NCI-H748 (cell line): Measurements from ENCODE around the gene STIP1.
A peak's percentile ranks its signal among the peaks of the same experiment; 100 is the strongest.

Experiments
- DNase-seq: peaks from one replicate; lab custom pipeline; 2025; ENCODE audit not compliant: unreplicated experiment; lab: John Stamatoyannopoulos, UW

STIP1 gene

DNA sequence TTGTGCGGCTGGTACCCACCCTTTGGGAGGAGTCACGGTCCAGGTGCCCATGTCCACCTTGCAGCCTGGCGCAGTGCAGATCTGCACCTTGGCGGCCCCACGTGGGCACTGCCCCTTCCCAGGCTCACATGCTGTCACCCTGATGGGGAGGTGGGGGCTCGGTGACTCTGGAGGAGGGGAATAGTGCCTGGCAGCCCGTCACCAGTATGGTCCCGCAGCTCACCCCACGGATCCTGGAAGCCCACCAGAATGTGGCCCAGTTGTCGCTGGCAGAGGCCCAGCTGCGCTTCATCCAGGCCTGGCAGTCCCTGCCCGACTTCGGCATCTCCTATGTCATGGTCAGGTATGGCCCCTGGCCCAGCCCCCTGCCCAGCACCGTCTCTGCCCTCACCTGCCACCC lies 34.8 kb downstream of the STIP1 start:
- no peak for DNase-seq

DNA sequence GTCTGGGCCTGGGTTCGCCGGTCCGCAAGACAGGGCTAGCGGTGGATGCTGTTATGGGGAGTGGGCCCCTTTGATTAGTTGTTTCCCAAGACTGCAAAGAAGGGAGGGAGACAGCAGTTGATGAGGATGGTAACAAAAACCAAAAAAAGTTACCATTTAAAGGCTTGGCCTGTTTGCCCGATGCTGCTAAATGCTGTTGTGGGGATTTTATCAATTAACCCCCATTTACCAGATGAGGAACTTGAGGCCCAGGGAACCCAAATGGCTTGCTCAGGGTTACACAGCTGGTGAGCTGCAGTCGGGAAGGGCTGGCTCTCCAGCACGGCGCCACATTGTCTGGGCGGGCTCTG lies 36.7 kb downstream of the STIP1 start:
- DNase-seq, result peak; percentile 32

DNA sequence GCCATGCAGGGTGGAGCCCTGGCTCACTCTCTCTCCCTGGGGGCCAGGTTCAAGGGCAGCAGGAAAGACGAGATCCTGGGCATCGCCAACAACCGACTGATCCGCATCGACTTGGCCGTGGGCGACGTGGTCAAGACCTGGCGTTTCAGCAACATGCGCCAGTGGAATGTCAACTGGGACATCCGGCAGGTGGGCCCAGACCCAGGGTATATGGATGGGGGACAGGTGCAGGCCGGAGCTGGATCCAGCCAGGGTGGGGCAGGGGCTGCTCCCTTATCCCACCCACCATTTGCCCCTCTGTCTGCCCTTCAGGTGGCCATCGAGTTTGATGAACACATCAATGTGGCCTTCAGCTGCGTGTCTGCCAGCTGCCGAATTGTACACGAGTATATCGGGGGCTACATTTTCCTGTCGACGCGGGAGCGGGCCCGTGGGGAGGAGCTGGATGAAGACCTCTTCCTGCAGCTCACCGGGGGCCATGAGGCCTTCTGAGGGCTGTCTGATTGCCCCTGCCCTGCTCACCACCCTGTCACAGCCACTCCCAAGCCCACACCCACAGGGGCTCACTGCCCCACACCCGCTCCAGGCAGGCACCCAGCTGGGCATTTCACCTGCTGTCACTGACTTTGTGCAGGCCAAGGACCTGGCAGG lies 37.2 kb downstream of the STIP1 start:
- DNase-seq, result no peak

DNA sequence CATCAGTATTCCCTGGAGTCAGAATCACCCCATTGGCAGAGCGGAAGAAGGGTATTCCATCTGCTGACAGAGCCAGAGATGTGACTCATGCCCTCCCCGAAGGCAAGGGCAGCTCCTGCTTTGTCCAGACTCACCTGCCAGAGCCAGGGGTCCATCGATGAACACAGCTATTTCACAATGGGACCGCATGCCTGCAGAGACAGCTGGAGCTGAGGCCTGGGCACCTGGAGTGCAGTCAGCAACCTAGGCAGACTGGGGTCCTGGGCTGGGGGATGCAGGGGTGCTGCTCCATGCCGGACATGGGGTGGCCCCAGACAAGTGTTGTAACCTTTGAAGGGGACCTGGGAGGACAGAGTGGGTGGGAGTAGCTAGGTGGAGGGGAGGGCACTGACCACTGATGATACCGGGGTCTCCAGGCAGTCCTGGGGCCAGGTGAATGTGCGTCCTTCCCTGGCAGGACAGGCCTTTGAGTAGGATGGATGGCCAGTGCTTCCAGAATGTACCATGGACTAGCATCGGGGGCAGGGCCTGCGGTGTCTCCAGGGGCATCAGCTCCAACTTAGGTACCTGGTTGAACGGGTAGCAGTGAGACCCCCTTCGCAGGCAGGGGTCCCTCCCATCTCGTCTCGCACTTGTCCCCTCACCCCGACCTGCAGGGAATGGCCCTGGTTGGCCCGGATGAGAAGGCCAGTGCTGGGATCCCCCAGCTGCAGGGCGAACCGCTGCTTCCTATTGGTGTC lies 38.4 kb downstream of the STIP1 start:
- DNase-seq, result no peak

DNA sequence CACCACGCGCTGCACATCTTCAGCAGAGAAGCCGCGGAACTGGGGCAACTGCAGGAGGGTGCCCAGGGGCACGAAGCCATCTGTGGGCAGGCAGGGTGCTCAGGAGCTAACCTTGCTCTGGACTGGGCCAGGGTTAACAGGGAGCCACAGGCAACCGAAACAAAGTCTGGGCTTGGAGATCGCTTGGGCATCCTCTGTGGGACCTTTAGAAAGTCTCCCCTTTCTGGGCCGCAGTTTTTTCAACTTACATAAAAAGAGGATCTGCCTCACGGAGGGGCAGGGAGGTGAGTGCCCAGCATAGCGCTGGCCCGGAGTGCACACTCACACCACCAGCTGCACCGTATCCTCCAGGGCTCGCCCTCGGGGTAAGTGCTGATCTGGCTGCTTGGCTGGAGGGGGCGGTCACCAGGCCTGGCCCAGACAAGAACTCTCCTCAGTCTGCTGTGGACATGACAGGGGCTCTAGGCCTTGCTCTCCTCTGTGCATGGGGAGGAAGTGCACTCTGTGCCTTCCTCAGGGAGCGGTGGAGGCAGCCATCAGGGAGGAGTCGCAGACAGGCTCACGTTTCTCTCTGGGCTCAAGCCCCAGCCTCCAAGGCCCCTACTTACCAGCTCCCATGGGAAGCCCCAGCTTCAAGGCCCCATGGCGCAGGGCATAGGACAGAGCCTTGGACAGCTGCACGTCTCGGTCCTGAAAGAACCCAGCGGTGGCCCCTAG lies 39.1 kb downstream of the STIP1 start:
- no peak for DNase-seq

DNA sequence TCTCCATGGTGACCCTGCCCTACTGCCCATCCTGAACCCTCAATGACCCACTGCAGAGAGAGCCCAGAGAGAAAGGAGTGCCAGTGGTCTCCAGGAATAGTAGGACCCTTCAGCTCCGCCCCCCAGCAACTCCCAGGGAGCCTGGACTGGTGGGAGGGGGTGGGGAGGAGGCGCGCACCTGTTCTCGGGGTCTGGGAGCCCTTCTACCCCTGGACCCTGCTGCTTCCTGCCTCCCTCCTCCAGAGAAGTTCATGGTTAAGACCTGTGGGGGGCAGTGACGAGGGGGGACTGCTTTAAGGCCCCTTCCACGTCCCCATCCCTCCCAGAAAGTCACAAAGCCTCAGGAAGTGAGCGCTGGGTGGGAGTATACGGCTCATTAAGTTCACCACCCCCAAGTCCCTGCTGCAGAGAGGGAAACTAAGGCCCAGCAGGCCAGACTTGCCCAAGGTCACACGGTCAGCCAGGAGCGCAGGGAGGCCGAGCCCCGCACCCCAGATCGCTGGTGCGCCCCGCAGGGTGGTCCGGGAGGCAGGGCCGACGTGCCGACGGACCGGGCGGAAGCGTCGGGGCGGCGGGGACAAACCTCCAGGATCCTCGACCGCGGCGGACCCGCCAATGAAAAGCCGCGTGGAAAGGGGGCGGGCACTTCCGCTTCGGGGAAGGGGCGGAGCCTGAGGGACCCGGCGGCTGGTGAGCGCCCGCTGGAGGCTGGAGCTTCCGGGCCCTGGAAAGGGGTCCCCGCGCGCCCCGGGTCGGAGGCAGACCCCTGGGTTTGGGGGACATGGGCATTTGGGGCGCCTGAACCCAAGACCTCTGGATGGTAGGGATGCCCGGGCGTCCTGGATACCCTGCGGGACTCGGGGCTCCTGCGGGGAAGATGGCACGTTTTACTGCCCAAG lies 39.9 kb downstream of the STIP1 start, which contains the start of the genes NUDT22 and TRPT1:
Gene NUDT22 (plus strand): TSS at position 667 of the 899 bp plus-strand sequence. CDS start 379 bp downstream, outside the sequence.
Gene TRPT1 (minus strand): TSS at position 579 of the 899 bp plus-strand sequence. CDS start 326 bp downstream, at position 253.
- DNase-seq, result peak; percentile 89

DNA sequence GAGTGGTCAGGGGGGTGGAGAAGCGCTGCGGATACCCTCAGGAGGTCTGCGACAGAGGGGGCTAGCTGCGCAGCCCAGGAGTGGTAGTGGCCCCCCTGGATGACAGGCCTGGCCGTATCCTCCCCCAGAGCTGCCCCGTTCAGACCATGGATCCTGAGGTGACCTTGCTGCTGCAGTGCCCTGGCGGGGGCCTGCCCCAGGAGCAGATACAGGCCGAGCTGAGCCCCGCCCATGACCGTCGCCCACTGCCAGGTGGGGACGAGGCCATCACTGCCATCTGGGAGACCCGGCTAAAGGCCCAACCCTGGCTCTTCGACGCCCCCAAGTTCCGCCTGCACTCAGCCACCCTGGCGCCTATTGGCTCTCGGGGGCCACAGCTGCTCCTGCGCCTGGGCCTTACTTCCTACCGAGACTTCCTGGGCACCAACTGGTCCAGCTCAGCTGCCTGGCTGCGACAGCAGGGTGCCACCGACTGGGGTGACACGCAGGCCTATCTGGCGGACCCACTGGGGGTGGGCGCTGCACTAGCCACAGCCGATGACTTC lies 40.6 kb downstream of the STIP1 start:
- DNase-seq, result peak; percentile 64

DNA sequence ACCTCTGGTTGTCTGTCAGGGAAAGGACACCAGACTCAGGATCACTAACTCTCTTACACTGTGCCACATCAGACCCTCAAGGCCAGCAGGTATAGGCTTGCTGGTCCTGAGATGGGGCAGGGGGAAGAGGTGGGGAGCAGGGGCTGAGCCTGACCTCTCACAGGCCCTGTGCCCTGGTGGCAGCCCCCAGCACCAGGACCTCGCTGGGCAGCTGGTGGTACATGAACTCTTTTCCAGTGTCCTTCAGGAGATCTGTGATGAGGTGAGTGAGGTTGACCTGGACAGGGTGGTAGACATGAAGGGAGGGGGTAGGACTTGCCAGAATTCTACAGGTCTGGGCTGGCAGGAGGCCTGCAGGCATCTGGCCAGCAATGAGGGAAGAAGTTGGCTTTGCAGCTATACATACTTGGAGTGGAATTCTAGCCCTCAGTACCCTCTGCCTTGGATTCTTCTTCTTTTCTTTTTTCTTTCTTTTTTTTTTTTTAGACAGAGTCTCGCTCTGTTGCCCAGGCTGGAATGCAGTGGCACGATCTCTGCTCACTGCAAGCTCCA lies 41.5 kb downstream of the STIP1 start:
- DNase-seq, result no peak

DNA sequence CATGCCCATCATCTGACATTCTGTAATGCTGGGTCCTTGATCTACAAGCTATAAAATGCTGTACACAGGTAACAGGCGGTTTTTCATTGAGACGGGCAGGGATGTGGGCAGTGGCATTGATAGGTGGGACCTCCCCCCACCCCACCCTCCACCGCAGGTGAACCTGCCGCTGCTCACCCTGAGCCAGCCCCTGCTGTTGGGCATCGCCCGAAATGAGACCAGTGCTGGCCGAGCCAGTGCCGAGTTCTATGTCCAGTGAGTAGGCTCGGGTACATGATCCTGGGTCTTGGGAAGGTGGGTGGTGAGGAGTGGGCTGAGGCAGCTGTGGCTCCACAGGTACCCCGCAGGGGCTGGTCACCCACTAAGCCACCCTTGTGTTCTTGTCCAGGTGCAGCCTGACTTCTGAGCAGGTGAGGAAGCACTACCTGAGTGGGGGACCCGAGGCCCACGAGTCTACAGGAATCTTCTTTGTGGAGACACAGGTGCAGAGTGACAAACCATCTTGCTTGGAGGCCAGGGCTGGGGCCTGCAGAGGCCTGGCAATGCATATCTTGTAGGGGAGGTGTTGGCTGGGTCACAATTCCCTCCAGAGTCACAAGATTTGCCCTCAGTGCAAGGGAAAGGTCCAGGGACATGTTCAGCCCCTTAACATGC lies 43.2 kb downstream of the STIP1 start:
- DNase-seq, result no peak

DNA sequence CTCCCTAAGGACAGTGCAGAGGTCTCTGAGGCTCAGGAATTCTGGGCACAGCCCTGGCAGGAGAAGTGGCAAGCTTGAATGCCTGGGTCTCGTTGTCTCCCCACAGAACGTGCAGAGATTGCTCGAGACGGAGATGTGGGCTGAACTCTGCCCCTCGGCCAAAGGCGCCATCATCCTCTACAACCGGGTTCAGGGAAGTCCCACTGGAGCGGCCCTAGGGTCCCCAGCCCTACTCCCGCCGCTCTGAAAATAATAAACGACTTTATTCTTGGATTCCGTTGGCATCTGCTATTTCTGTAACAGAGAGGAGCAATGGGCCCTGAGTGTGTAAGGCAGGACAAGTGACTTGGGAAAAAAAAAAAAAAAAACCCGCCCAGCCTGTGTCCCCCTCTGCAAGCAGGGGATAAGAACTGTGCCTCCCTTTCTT lies 43.8 kb downstream of the STIP1 start:
- DNase-seq, result no peak

DNA sequence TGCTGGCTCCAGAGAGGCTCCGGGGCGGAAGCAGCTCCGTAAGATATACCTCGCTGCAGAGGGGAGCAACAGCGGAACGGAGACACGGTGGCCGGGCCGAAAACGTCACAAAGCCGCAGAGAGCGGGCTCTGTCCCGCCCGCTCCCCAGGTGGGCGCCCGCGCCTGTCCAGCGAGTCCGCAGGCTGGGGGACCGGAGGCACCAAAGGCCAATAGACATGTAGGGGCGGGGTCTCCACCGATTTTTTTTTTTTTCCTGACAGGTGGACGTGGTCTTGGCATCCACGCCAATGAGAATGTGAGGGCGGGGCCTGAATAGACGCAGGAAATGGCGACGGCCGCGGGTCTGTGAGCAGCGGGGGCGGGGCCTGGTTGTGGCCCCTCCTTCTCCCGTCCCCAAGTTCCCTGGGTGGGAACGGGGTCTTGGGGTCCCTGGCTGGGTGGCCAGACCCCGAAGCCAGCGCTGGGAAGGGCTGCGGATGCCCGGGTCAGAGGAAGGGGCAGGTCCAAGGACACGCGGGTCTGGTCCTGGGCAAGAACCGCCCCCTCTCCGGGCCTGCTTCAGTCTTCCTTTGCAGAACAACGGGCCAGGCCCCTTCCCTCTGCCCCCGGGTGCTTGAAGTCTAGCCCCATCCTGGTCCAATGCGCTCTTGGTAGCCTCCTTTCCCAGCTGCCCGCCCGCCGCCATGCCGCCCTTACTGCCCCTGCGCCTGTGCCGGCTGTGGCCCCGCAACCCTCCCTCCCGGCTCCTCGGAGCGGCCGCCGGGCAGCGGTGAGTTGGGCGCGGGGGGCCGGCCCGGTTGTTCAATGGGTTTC lies 44.4 kb downstream of the STIP1 start, which contains the start of gene DNAJC4:
Gene DNAJC4 (plus strand): TSS at position 378 of the 814 bp plus-strand sequence. CDS start 307 bp downstream, at position 685.
- peak; percentile 98 for DNase-seq

DNA sequence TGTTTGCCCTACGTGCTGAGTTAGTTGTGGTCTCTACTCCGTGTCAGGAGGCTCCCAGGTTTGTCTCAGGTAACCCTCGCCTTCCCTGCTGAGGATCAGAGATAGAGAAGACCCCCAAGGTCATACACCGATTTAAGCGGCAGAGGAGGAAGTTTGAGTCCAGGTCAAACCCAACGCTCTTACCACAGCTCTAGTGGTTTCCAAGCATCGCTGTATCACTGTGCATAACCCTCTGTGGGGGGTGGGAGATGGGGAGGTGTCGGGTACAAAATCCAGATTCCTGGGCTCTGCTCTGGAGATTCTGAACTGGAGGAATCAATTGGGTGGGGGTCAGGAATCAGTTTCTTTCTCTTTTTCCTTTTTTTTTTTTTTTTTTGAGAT lies 45.0 kb downstream of the STIP1 start:
- peak; percentile 63 for DNase-seq

DNA sequence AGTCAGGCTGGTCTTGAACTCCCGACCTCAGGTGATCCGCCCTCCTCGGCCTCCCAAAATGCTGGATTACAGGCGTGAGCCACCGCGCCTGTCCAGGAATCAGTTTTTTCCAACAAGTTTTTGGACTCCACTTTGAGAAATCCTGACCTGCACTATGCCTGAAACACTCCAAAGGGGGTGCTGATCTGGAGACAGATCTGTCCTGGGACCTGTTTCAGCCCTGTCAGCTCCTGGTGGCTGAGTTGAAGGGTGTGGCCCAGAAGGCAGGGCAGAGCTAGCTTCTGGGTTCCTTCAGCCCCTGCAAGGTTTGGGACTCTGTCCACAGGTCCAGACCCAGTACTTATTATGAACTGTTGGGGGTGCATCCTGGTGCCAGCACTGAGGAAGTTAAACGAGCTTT lies 45.6 kb downstream of the STIP1 start:
- DNase-seq, result no peak

DNA sequence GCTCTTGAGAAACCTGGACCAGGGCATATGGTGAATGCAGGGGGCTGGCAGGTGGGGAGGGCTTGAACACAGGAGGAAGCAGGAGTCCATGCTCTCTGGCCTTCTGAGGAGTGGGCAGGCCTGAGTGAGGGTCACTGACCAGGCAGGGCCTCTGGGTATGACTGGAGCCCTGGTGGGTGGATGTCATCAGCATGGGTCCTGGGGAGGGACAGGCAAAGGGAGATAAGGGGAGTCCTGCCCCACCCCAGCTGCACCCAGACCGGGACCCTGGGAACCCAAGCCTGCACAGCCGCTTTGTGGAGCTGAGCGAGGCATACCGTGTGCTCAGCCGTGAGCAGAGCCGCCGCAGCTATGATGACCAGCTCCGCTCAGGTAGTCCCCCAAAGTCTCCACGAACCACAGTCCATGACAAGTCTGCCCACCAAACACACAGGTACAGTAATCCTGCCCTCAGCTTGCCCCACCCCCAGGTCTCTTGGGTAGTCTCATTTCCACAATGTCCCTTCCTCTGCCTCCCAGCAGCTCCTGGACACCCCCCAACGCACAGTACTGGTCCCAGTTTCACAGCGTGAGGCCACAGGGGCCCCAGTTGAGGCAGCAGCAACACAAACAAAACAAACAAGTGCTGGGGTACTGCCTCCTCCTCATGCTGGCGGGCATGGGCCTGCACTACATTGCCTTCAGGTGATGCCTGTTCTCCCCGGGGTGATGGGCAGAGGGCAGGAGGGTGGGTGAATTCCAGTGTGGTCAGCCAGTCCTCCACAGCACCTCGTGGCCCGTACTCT lies 46.4 kb downstream of the STIP1 start:
- DNase-seq, result no peak

DNA sequence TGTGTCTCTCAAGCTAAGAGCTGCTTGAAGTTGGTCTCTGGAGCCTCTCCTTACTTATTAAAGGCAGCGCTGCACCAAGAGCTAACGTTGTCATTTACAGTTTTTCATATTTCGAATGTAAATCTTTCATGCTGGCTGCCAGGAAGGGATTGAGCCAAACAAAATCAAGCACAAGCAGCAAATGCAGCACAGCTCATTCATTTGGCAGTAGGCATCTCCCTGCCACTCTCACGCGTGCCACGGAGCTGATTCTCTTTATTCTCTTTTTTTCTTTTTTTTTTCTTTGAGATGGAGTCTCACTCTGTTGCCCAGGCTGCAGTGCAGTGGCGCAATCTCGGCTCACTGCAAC lies 47.0 kb downstream of the STIP1 start:
- DNase-seq, result no peak

DNA sequence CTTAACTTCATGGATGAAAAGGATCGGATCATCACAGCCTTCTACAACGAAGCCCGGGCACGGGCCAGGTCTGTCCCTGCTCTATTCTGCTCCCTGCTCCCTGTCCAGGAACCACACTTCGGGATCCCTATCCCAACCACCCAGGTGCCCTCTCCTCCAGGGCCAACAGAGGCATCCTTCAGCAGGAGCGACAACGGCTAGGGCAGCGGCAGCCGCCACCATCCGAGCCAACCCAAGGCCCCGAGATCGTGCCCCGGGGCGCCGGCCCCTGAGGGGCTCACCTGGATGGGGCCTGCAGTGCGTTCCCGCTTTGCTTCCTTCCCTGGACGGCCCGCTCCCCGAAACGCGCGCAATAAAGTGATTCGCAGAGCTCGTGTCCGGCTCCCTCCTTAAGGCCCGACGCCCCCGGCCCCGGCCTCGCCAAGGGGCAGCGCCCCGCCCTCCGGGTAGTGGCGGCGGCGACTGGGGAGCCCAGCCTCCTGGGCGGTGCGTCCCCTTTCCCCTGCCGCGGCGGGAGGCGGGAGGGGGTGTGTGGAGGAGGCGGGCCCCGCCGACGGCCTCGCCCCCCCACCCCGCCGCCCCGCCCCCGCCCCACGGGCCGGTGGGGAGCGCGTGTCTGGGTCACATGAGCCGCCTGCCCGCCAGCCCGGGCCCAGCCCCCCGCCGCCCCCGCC lies 48.1 kb downstream of the STIP1 start, which contains the start of gene VEGFB:
Gene VEGFB (plus strand): TSS at position 672 of the 674 bp plus-strand sequence. CDS start 250 bp downstream, outside the sequence.
- DNase-seq, result peak; percentile 80

DNA sequence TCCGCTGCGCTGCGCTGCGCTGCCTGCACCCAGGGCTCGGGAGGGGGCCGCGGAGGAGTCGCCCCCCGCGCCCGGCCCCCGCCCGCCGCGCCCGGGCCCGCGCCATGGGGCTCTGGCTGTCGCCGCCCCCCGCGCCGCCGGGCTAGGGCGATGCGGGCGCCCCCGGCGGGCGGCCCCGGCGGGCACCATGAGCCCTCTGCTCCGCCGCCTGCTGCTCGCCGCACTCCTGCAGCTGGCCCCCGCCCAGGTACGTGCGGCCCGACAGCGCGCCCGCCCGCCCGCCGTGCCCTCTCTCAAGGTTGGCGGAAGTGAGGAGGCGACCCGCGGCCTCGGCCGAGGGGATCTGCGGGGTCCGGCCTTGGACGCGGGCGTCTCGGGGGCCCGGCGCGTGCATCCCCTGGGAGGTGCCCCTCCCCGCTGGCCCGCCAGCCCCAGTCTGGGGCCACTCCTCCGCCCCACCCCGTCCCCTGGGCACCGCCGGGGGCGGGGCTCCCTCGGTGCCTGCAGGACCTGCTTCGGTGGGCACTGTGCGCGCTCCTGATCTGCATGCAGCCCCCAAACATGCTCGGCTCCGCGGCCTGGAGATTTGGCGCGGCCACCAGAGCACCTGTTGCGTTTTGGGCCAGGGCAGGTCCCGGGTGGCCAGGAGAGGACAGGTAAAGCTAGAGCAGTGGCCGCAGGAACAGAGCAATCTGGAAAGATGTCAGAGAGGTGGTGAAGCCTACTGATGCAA lies 48.8 kb downstream of the STIP1 start:
- peak; percentile 71 for DNase-seq
